Amniotic stem cell (primary cell): ENCODE measurements around the gene TMEM165.

Experiments used
- DNase-seq: peaks from one replicate; lab custom pipeline; 2025; lab: John Stamatoyannopoulos, UW

The TMEM165 gene

GRCh38 chr4:55458611-55459010 lies 62.9 kb downstream of the TMEM165 start:
- DNase-seq = no peak

DNA sequence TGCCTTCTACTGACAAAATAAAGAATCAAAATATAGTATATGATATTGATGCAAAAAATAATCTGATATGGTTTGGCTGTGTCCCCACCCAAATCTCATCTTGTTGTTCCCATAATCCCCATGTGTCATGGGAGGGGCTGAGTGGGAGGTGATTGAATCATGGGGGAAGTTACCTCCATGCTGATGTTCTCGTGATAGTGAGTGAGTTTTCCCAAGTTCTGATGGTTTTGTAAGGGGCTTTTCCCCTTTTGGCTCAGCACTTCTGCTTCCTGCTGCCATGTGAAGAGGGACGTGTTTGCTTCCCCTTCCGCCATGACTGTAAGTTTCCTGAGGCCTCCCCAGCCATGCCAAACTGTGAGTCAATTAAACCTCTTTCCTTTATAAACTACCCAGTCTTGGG lies 70.2 kb downstream of the TMEM165 start:
- no peak for DNase-seq

DNA sequence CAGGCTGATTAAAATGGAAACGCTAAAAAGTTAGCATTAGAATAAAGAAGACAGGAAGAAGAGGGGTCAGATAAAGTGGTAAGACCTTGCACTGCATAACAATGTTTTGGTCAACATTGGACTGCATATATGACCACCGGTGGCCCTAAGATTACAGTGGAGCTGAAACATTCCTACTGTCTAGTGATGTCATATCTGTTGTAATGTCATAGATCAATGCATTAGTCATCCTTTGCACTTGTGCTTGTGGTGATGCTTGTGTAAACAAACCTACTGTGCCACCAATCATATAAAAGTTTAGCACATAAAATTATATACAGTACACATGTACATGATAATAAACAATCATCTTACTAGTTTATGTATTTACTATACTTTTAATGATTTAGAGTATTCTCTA lies 73.0 kb downstream of the TMEM165 start:
- no peak for DNase-seq

DNA sequence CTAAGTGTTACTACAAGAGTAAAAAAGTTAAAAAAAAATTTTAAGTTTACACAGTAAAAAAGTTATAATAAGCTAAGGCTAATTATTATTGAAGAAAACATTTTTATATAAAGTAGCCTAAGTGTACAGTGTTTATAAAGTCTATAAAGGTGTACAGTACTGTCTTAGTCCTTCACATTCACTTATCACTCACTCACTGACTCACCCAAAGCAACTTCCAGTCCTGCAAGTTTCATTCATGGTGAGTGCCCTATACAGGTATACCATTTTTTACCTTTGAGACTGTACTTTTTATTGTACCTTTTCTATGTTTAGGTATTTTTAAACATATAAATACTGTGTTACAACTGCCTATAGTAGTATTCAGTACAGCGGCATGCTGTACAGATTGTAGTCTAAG lies 74.2 kb downstream of the TMEM165 start:
- no peak for DNase-seq
